ENCODE results near the gene MLX.
A peak's percentile ranks its signal among the peaks of the same experiment; 100 is the strongest.

MLX gene

DNA sequence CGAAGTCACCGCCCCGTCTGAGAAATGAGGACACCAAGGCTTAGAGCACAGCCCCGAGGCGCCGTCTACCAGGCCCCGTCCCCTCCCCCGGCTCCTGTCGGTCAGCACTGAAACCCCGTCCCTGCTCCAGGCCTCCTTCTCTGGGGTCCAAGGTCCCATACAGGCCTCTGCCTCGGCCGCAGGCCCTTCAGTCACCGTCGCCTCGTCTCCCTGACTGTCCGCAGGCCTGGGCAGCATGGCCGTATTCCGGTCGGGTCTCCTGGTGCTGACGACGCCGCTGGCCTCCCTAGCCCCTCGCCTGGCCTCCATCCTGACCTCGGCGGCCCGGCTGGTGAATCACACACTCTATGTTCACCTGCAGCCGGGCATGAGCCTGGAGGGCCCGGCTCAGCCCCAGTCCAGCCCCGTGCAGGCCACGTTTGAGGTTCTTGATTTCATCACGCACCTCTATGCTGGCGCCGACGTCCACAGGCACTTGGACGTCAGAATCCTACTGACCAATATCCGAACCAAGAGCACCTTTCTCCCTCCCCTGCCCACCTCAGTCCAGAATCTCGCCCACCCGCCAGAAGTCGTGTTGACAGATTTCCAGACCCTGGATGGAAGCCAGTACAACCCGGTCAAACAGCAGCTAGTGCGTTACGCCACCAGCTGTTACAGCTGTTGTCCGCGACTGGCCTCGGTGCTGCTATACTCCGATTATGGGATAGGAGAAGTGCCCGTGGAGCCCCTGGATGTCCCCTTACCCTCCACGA, 4.3 kb upstream of the MLX start:
- DNase-seq (ENCODE audit: low read depth in 1 of 2, low spot score in 1 of 2): peak in 1 of 2 experiments; percentile 49
- Histone ChIP-seq H3K27me3 (ENCODE audit: insufficient read depth, poor library complexity, severe bottlenecking) (no peaks in the 10 kb centered on the region), H3K4me3 (replicated peaks; ENCODE audit: insufficient read depth, low read length) (peak overlapping the region; percentile 85), H3K27ac (replicated peaks) (peak overlapping the region; percentile 94)
- TF ChIP-seq GABPA (IDR thresholded peaks at IDR 0.05; ENCODE audit: low read depth) (no peak), POLR2AphosphoS5 (IDR thresholded peaks at IDR 0.05; ENCODE audit: low read depth) (peak; percentile 36), SPI1 (IDR thresholded peaks at IDR 0.05; ENCODE audit: borderline replicate concordance, low read depth) (no peak)
- TF ChIP-seq, protein P1, sequence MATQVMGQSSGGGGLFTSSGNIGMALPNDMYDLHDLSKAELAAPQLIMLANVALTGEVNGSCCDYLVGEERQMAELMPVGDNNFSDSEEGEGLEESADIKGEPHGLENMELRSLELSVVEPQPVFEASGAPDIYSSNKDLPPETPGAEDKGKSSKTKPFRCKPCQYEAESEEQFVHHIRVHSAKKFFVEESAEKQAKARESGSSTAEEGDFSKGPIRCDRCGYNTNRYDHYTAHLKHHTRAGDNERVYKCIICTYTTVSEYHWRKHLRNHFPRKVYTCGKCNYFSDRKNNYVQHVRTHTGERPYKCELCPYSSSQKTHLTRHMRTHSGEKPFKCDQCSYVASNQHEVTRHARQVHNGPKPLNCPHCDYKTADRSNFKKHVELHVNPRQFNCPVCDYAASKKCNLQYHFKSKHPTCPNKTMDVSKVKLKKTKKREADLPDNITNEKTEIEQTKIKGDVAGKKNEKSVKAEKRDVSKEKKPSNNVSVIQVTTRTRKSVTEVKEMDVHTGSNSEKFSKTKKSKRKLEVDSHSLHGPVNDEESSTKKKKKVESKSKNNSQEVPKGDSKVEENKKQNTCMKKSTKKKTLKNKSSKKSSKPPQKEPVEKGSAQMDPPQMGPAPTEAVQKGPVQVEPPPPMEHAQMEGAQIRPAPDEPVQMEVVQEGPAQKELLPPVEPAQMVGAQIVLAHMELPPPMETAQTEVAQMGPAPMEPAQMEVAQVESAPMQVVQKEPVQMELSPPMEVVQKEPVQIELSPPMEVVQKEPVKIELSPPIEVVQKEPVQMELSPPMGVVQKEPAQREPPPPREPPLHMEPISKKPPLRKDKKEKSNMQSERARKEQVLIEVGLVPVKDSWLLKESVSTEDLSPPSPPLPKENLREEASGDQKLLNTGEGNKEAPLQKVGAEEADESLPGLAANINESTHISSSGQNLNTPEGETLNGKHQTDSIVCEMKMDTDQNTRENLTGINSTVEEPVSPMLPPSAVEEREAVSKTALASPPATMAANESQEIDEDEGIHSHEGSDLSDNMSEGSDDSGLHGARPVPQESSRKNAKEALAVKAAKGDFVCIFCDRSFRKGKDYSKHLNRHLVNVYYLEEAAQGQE (IDR thresholded peaks at IDR 0.05; ENCODE audit: insufficient replicate concordance, low read depth): peak; percentile 13
- TF ChIP-seq, protein P2, sequence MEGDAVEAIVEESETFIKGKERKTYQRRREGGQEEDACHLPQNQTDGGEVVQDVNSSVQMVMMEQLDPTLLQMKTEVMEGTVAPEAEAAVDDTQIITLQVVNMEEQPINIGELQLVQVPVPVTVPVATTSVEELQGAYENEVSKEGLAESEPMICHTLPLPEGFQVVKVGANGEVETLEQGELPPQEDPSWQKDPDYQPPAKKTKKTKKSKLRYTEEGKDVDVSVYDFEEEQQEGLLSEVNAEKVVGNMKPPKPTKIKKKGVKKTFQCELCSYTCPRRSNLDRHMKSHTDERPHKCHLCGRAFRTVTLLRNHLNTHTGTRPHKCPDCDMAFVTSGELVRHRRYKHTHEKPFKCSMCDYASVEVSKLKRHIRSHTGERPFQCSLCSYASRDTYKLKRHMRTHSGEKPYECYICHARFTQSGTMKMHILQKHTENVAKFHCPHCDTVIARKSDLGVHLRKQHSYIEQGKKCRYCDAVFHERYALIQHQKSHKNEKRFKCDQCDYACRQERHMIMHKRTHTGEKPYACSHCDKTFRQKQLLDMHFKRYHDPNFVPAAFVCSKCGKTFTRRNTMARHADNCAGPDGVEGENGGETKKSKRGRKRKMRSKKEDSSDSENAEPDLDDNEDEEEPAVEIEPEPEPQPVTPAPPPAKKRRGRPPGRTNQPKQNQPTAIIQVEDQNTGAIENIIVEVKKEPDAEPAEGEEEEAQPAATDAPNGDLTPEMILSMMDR (IDR thresholded peaks at IDR 0.05; ENCODE audit: insufficient read depth, low read length): no peak

DNA sequence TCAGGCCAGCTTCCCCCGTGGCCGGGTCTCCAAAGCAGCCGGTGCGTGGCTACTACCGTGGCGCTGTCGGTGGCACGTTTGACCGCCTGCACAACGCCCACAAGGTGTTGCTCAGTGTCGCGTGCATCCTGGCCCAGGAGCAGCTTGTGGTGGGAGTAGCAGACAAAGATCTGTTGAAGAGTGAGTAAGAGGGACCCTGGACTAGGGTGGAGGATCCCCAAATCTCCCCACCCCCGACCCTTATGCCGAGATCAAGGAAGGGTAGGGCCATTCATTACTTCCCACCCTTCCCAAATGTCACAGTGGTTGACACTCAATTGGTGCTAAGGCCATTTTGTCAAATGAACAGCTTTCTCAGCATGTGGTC, 3.8 kb upstream of the MLX start:
- TF ChIP-seq, protein P1 (IDR thresholded peaks at IDR 0.05; ENCODE audit: insufficient replicate concordance, low read depth): no peak
- TF ChIP-seq GABPA (IDR thresholded peaks at IDR 0.05; ENCODE audit: low read depth) (no peak), POLR2AphosphoS5 (IDR thresholded peaks at IDR 0.05; ENCODE audit: low read depth) (no peak; the same call in 1 of the 2 replicates), SPI1 (IDR thresholded peaks at IDR 0.05; ENCODE audit: borderline replicate concordance, low read depth) (no peak)
- TF ChIP-seq, protein P2 (IDR thresholded peaks at IDR 0.05; ENCODE audit: insufficient read depth, low read length): no peak
- no peaks in the 10 kb centered on the region for H3K27me3 ChIP-seq (ENCODE audit: insufficient read depth, poor library complexity, severe bottlenecking)
- H3K27ac ChIP-seq (replicated peaks): peak overlapping the region; percentile 94
- no peak for DNase-seq (ENCODE audit: low read depth in 1 of 2, low spot score in 1 of 2)
- H3K4me3 ChIP-seq (replicated peaks; ENCODE audit: insufficient read depth, low read length): peak overlapping the region; percentile 85

DNA sequence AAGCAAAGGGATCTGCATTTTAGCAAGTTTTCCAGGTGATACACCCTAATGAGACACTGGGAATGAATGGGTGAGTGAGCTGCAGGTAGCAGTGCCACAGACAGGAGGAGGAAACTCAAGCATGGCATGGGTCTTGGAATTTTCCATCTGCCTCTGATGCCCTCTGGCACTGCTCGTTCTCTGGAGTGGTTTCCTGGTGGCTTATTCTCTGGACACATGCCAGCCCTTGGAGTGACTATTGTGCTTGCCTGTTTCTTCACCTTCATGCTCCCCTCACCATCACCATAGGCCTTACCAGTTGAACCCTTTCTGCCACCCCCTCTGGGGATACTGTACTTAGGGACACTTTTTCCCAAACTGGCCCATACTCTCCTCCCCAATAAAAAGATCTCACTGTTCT, 3.4 kb upstream of the MLX start:
- TF ChIP-seq, protein P2 (IDR thresholded peaks at IDR 0.05; ENCODE audit: insufficient read depth, low read length): no peak
- TF ChIP-seq GABPA (IDR thresholded peaks at IDR 0.05; ENCODE audit: low read depth) (no peak), POLR2AphosphoS5 (IDR thresholded peaks at IDR 0.05; ENCODE audit: low read depth) (no peak), SPI1 (IDR thresholded peaks at IDR 0.05; ENCODE audit: borderline replicate concordance, low read depth) (no peak)
- TF ChIP-seq, protein P1 (IDR thresholded peaks at IDR 0.05; ENCODE audit: insufficient replicate concordance, low read depth): no peak
- DNase-seq (ENCODE audit: low read depth in 1 of 2, low spot score in 1 of 2): no peak
- Histone ChIP-seq H3K27me3 (ENCODE audit: insufficient read depth, poor library complexity, severe bottlenecking) (no peaks in the 10 kb centered on the region), H3K27ac (replicated peaks) (peak overlapping the region; percentile 94), H3K4me3 (replicated peaks; ENCODE audit: insufficient read depth, low read length) (peak overlapping the region; percentile 85)
